HUDEP-2 (cell line): ENCODE measurements around the gene CCL28.
"Not testable (repeated sequence)": the region's sequence is repeated elsewhere in the genome, so short reads cannot be mapped to it uniquely, and the experiment has no call there.

Source experiments
- DNase-seq, 76 experiments: peaks; one replicate each; lab custom pipeline; 2025; ENCODE audit not compliant: unreplicated experiment in 76 of 76; lab: John Stamatoyannopoulos, UW

CCL28 gene, protein sequence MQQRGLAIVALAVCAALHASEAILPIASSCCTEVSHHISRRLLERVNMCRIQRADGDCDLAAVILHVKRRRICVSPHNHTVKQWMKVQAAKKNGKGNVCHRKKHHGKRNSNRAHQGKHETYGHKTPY

DNA sequence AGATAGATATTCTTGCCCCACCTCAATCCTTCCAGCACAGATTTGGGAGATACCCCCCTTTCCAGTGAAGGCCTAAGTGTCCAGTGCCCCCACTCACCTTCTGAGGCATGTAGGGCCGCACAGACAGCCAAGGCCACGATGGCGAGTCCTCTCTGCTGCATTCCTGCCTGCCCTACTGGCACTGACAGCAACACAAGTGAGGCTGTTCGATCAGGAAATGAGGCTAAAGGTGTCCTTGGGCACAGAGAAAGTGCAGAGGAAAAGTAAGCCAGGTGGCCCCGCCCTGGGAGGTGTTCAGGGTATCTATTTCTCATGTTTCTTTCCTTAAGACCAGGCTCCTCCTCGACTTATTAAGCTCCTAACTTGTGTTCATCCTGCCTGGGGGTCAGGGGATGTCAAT lies at the start of gene CCL28:
Gene CCL28, minus strand, starts transcription at position 236 of the 400 bp plus-strand sequence. Its CDS starts 75 bp downstream, at position 161.
- DNase-seq = no peak

DNA sequence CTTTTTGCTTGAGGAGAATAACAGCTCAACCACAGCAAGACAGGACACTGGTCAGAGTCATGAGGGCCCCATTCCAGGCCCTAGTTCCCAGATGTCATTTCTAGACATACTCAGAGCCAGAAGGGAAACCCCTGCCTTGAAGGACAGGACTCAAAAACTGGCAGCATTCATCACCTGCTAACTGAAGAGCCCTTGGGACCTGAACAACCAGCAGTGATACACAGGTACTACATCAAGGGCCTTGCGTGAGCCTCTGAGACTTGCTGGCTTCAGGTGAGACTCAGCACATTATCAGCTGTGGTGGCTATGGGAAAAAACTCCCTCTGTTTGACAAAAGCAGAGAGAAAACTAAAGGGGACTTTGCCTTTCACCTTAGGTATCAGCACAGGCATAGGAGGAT lies 48.9 kb upstream of the CCL28 start:
- DNase-seq = no peak

DNA sequence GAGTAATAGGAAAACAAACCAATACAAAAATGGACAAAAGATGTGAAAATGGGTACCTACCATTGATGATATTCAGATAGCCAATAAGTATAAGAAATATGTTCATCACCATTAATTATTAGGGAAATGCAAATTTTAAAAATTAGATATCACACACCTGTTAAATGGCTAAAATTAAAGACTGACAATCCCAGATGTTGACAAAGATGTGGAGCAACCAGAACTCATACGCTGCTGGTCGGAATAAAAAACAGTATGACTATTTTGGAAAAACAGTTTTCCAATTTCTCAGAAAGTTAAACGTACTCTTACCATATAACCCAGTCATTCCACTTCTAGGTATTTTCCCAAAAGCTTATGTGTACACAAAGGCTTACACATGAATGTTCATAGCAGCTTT lies 44.4 kb upstream of the CCL28 start:
- DNase-seq = no peak

DNA sequence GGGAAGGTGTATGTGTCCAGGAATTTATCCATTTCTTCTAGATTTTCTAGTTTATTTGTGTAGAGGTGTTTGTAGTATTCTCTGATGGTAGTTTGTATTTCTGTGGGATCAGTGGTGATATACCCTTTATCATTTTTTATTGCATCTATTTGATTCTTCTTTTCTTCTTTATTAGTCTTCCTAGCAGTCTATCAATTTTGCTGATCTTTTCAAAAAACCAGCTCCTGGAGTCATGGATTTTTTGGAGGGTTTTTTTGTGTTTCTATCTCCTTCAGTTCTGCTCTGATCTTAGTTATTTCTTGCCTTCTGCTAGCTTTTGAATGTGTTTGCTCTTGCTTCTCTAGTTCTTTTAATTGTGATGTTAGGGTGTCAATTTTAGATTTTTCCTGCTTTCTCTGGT lies 29.4 kb upstream of the CCL28 start:
- DNase-seq = not testable (repeated sequence)

DNA sequence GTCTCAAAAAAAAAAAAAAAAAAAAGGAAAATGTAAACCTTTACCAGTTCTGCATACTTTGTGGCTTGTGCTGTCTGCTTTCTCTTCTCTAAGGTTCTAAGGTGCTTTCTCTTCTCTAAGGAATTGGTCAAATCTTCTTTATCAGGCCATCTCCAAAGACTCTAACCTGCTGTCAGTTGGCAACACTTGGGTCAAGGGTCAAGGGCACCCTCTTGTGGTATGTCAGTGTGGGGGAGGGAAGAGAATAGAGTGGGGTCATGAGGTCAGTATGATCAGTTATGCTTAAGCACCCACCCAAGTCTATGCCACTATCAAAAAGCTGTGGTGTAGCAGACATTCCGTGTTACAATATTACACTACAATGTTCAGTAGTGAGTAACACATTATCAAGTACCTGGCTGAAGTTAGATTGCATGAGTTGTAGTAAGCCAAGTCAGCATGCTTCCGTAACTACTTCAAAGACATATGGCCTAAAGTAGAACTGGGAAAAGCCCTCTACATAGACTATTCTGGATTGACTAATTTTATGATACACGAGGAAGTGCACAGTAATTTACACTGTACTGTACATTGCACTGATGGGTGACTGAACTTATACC lies 25.0 kb upstream of the CCL28 start:
- no peak for DNase-seq

DNA sequence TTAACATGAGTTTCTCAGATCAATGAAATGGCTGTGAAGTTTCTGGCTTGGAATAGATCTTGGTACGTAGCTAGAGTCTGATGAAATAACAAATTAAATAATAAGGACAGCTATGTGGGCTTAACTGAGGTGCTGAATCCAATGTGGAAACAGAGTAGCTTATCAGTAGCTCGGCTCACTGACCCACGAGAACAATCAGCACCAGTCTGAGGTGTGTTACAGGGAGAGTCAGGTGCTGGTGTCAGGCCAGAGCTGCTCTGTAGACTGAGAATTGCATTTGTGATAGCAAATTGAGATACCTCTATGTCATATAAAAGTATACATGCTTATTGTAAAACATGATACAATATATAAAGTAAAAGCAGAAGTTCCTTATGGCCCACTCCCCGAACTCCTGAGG lies 21.2 kb upstream of the CCL28 start:
- DNase-seq = no peak

DNA sequence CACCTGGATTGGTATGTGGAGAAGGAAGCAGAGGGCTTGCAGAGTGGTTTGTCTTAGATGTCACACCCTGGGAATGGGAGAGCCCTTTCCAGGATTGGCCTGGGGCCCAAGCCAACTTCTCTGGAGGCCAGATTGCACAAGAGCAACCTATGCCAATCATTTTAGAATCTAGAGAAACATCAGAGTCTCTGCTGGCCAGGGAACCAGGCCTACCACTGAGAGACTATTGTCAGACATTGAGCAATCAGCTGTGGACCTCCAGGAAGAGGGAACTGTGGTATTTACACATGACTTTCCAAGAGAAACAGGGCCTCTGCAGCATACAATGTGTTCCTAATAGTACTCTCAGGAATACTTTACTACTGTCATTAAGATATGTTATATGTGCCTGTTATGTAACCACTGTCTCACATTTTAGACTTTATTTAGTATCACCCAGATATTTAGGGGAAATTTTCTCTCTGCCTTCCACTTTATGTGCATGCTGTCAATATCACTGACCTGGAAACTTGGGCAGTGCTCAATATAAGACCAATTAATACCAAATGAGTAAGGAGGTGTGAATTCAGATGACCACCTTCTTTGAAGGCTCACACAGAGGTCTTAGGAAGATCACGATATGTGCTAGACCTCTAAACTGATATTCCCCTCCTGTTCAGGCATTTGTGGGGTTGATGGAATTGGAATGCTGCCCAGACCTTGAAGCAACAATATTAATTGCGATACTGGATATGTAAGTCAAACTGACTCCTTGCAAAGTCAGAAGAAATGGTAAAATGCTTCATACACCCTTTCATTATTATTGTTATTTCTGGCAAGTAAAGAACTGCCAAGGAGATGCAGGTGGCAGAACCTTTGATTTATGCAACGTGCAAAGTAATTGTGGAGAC lies 20.5 kb upstream of the CCL28 start:
- no peak for DNase-seq

DNA sequence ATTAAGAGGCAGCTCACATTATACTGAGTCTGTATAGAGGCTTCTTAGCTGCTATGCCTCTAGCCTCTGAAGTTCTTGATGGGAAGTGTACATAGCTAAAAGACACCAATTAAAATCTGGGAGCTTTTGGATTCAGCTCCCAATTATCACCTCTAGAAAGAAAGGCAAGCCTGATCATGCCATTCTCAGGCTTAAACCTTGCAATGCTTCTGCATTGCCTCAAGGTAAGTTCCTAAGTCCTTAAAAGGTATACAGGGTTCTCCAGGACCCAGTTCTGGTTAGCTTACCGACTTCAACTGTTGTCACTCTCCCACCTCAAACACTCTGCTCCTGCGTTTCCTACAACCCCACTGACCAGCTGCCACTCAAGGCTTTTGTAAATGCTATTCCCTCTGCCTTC lies 17.5 kb upstream of the CCL28 start:
- no peak for DNase-seq

DNA sequence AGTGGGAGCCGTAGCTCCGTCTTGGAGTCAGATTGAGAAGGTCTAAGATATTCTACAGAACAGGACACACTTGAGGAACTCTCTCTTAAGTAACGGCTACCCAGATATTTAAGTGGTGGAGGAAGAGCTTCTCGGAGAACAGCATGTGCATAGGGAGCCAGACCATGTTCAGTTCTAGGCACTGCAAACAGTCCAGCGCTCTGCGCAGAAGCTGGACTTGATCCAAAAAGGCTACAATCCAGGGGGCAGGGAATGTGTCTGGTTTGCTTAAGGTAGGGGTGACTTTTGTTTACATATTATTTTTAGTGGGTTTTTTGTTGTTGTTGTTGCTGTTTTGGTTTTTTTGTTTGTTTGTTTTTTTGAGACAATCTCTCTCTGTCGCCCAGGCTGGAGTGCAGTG lies 16.8 kb upstream of the CCL28 start:
- DNase-seq = no peak

DNA sequence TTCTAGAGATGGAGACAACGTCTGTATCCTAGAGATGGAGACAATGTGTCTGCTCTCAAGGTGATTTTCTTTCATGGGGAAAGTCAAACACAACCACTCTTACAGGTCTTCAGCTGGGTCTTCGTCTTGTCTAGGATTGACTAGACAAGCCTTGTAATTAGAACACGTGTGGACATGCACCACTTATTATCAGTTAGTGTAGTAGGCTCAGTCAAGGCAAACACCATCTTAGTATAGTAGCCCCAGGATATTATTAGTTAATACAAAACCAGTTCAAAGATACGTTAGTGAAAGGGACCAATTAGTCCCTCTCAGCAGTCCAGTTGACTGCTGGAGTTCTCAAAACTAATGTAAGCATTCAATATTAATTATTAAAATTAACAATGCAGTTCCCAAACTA lies 15.1 kb upstream of the CCL28 start:
- no peak for DNase-seq

DNA sequence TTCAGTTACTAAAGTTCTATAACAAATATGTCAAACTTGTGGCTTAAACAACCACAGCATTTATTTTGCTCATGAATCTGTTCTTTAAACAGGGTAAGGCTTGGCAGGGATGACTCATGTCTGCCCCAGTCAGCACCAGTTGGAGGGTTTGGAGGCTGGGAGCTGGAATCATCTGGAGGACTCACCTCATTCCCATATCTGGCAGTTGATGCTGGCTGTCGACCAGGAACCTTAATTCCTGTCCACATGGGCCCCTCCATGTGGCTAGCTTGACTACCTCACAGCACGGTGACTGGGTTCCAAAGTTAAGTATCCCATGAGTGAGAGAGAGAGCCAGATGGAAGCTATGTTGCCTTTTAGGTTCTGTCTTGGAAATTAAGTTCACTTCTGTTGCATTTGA lies 13.8 kb upstream of the CCL28 start:
- no peak for DNase-seq

DNA sequence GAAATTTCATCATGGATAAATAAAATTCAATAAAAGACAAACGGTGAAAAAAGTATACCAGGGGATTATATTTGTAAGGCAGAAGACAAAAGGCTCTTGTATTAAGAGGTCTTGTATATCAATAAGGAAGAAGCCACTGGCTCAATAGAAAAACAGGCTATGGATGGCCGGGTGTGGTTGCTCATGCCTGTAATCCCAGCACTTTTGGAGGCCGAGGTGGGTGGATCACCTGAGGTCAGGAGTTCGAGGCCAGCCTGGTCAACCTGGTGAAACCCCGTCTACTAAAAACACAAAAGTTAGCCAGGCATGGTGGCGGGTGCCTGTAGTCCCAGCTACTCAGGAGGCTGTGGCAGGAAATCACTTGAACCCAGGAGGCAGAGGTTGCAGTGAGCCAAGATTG lies 10.9 kb upstream of the CCL28 start:
- DNase-seq = not testable (repeated sequence)

DNA sequence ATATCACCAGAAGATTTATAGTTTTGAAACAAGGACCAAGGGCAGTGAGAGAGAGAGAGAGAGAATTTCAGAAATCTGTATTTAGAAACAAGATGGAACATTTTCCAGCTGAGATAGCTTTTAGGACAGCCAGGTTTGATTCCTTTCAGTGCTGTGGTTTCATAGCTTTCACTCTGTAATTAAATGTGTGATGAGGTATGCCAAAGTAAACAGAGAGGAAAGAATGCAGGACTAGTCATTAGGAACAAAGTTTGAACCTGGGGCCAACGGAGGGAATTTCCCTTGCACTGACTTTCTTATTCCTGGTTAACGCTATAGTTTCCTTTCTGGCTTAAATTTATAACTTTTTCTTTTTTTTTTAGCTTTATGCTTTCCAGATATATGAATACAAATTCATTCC lies 10.0 kb upstream of the CCL28 start:
- DNase-seq = no peak

DNA sequence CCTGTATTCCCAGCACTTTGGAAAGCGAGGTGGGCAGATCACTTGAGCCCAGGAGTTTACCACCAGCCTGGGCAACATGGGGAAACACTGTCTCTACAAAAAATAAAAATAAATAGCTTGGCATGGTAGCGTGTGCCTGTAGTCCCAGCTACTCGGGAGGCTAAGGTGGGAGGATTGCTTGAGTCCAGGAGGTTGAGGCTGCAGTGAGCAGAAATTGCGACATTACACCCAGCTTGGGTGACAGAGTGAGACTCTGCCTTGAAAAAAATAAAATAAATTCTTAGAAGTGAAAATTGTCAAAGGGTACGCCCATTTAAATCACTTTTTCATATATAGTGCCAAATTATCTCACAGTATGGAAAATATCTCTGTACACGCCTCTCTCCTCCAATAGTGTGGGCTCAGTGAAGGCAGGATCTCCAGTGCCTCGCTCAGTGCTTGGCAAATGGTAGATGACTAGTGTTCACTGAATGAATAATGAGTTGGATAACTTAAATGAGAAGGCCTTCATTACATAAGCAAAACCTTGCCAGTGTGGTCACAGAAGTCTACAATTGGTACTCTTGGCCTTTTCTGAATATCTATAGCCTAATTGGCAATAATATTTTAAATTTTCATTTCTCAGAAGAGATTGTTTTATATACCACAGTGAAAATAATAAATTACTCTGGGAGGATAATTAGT lies 9.4 kb upstream of the CCL28 start:
- DNase-seq = no peak

DNA sequence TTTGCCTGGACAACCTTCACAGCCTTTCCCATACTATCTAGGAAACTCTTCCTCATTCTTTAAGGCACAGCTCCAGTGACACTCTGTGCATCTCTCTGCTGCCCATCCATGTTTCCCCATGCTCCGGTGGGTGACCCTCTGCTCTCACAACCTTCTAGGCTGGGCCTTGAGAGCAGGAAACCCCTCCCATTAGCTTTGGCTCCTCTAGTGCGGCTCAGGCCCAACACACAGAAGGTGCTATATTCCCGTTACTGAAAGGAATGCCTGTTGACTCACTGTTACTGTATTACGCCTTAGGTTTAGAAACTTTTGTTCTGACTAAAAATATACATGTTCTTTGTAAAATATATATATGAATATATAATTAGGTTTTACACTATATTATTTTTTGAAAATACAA lies 8.1 kb upstream of the CCL28 start:
- DNase-seq = no peak

DNA sequence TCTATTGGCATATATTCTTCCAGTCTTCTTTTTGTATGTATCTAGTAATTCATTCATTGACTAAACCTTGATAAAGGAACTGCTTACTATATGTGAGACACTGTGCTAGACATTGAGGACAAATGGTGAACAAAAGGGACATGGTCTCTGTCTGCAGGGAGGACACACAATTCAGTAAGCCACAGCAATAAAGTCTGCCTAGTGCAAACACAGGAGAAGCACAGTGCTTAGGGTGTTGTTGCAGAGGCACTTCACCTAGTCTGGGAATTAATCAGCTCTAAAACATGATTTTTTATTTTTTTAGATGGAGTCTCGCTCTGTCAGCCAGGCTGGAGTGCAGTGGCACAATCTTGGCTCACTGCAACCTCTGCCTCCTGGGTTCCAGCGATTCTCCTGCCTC lies 6.4 kb upstream of the CCL28 start:
- DNase-seq = no peak

DNA sequence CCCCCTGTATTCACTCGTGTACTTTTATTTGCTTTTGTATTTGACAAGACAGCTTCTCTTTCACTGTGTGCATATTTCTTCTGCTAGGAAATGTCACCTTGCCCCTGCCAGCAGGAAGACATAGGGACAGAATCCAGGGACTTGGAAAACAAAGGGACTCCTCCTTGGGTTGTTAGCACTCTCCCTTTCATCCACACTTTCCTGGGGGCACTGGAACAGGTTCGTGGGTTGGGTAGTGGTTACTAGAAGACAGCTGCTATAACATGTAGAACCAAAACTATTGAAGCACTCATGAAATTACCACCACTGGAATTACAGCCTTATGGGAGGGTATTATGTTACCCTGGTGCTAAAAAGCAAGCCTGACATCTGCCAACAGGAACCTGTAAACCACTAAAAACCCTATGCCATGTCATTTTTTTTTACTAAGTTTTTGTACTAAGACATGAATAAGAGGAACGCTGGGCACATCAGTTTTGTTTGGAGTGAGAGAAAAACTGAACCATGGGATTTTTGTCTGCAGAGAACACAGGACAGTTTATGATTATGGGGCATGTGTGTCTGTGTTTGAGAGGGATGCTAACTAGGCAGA lies 4.7 kb upstream of the CCL28 start:
- DNase-seq = no peak

DNA sequence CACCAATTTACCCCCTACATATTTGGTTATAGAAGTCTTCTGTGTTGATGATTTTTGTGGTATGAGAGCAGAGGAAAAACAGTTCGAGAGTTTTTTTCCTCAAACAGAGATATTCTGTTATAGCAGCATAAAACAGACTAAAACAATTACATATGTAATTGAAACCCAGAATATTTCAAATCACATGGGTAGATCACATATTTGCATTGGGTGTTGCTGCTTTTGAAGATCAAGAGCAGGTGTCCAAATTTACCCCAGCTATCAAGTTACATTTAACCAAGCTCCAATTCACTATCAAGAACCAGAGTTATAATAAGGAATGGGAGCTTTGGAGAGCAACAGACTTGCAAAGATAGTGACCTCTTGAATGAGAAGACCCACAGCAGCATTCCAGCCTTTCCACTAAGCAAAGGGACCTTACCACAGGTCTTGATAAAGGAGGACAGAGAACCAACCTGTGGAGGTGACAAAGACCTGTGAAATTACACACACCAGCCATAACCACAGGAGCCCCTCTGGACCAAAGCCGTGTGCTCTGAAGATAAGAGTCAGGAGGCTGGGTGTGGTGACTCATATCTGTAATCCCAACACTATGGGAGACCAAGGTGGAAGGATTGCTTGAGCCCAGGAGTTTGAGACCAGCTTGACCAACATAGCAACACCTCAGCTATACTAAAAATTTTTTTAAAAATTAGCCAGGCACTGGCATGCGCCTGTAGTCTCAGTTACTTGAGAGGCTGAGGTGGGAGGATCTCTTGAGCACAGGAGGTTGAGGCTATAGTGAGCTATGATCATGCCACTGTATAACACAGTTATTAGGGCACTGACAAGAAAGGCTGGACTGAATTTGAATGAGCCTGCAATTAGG lies 4.0 kb upstream of the CCL28 start:
- DNase-seq = peak in 37 of 76 experiments; percentile 6 to 52 (median 17)

DNA sequence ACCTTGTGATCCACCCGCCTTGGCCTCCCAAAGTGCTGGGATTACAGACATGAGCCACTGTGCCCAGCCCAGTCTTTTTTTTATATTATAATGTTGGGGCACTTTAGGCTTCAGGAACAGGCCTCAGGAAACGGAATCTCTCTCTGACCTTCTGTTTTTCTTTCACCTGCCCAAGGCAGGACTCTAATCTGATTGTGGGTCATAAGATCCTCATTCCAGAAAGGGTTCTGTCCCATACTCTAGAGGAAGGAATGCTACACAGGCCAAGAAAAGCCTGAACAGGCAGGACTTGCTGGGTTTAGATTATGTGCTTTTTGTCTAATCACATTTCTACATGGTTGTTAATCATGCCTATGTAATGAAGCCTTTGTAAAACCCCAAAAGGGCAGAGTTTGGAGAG lies 1.8 kb upstream of the CCL28 start:
- no peak for DNase-seq

DNA sequence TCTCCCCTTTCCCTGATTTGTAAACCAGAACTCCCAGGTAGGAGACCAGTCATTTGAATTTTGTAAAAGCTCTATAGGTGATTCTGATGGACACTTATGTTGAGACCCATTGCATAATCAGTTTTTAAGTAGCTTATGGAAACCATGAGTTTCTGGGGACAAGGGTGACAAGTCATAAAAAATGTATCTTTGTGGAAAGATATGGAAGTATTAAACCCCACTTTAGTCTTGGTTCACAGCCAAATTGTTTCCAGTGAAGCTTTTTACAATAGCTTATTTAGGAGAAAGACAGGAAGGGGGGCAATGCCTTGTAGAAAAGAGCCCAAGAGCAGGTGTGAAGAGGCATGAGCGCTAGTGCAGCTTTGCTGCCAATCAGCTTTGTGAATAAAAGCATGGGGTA lies 453 bp upstream of the CCL28 start:
- DNase-seq = no peak
